GM10266 (cell line): ENCODE results near the gene DNAAF2.
"Not testable (repeated sequence)": the region's sequence is repeated elsewhere in the genome, so short reads cannot be mapped to it uniquely, and the experiment has no call there.

Experiments
- DNase-seq: peaks from one replicate; pipeline ENCODE4 v3.0.0; 2012; ENCODE audit errors: extremely low spot score
- CTCF ChIP-seq: IDR thresholded peaks from 2 replicates; pipeline ENCODE4 v1.5.1; 2012; ENCODE audit warnings: mild to moderate bottlenecking, low read depth; ENCODE audit not compliant: control insufficient read depth, insufficient read depth; ENCODE audit errors: missing control alignments

Gene DNAAF2

GRCh38 chr14:49634547-49635334 lies at the start of gene DNAAF2:
TSS of gene DNAAF2 (minus strand) at chr14:49635244. CDS start at chr14:49635149, 95 bp downstream.
- peak; percentile 54 for DNase-seq
- TF ChIP-seq CTCF = no peak

- DNase-seq = no peak
- TF ChIP-seq CTCF = no peak
These were observed 44.2 kb upstream of the DNAAF2 start for GRCh38 chr14:49679271-49679670.

- no peak for TF ChIP-seq CTCF
- no peak for DNase-seq
These were observed 42.6 kb upstream of the DNAAF2 start for GRCh38 chr14:49677643-49678042.

GRCh38 chr14:49673586-49673985 lies 38.5 kb upstream of the DNAAF2 start:
- TF ChIP-seq CTCF = no peak
- DNase-seq = no peak

GRCh38 chr14:49670475-49670874 lies 35.4 kb upstream of the DNAAF2 start:
- DNase-seq = no peak
- no peak for TF ChIP-seq CTCF

- no peak for DNase-seq
- TF ChIP-seq CTCF = no peak
These were observed 24.7 kb upstream of the DNAAF2 start for GRCh38 chr14:49659526-49660455.

- not testable (repeated sequence) for DNase-seq
These were observed 22.5 kb upstream of the DNAAF2 start for GRCh38 chr14:49657500-49657899.
